DOHH2 (cell line): ENCODE measurements around the gene DOCK10.

Experiments used
- CTCF ChIP-seq: fragments of 200-600 bp; sonication (generic); IDR thresholded peaks from one replicate; pipeline ENCODE4 v1.5.1; 2014; ENCODE audit warnings: antibody characterized with exemption, mild to moderate bottlenecking, low read depth, low read length; ENCODE audit not compliant: poor library complexity, severe bottlenecking
- EZH2phosphoT487 ChIP-seq: fragments of 200-600 bp; sonication (generic); IDR thresholded peaks from 2 replicates; pipeline ENCODE4 v1.6.1; 2017; ENCODE audit warnings: borderline replicate concordance, mild to moderate bottlenecking, antibody characterized with exemption, low read length, moderate library complexity, mixed read lengths

DNA sequence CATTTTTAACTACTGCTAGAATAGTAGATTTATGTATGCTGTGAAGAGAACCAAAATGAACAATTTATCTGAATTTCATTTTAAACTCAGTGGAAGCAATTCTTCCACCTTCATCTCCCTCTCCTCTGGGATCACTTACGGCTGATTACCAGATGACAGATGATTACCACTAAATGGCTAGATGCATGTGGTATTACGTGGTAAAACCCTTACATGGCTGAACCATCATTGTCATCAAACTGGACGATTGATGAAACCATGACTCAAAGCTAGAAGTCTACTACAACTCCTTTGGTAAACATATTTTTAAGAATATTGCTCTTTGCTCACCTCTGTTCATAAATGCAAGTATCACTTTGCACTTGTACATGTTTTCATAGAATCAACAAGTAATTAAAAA is 48.5 kb upstream of the DOCK10 start:
- TF ChIP-seq CTCF = no peak
- TF ChIP-seq EZH2phosphoT487 = no peak
